Dedifferentiated amniotic fluid mesenchymal stem cell (primary cell): ENCODE results near the gene SMARCA2.
A peak's percentile ranks its signal among the peaks of the same experiment; 100 is the strongest.
"Not testable (repeated sequence)": the region's sequence is repeated elsewhere in the genome, so short reads cannot be mapped to it uniquely, and the experiment has no call there.

ENCODE experiments used
- DNase-seq: peaks from one replicate; pipeline ENCODE4 v3.0.0-alpha.2; 2016; ENCODE audit errors: extremely low spot score

The SMARCA2 gene

GRCh38 chr9:2140600-2141223 is 125.6 kb downstream of the SMARCA2 start:
- DNase-seq: no peak

GRCh38 chr9:2142212-2142611 is 127.1 kb downstream of the SMARCA2 start:
- DNase-seq: no peak

DNA sequence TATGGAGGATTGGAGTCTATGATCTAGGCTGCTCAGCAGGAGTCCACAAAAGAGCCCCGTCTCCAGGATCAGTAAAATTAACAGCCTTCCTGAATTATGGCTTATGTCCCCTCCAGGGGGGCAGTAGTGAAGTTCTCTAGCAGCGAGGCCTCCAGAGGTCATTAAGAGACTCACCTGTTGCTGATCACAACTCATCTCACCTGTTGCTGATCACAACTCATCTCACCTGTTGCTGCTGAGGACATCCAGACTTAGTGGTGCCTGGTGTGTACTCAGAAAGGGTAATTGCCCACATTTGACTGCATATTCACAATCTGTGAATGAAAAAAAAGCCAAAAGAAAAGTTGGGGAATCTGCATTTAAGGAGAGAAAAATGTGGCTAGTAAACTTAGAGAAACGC is 129.5 kb downstream of the SMARCA2 start:
- no peak for DNase-seq

DNA sequence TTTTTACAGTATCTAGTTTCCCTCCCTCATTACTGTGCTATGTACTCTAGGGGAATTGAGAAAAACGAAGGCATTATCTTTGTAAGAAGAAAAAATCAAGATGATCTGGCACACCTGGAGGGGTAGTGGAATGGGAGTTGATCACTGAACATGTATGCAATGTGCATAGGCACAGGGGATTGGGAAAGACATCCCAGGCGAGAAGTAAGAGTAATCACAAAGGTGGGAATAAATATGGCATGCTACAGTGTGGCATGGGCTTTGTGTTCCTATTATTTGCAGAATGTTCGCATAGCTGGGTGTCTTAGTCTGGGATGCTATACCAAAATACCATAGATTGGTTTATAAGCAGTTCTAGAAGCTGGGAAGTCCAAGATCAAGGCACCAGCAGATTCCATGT is 130.6 kb downstream of the SMARCA2 start:
- DNase-seq: no peak

GRCh38 chr9:2146700-2147099 is 131.6 kb downstream of the SMARCA2 start:
- not testable (repeated sequence) for DNase-seq

DNA sequence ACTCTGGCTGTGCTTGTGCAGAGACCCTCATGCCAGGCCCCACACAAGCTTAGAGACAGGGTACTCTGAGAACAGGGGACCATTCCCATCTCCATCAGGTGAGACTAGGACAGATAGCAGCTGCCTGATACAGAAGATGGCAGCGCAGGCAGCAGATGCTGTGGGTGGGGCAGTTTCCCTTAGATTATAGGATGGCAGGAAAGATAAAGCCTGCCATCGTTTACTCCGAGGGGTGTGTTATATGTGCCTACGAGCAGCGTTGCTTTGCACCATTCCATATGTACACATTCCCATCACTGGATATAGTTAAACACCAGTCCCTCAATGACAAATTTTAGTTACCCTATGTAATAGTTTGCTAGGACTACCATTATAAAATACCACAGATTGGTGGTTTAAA is 135.2 kb downstream of the SMARCA2 start:
- DNase-seq: no peak

DNA sequence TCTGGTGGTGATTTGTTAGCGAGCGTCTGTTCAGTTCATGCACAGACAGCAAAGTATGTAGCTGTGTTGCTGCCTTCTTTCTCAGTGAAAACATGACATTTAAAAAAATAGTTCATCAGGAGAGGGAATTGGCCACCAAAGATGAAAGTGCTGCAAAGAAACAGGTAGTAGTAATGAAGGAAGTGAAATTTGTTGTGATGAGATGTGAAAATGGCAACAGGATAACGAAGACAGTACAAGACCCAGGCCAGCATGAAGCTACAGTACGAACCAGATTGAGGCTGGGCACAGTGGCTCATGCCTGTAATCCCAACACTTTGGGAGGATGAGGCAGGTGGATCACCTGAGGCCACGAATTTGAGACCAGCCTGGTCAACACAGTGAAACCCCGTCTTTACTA is 136.0 kb downstream of the SMARCA2 start:
- no peak for DNase-seq

- DNase-seq: no peak
Observed at GRCh38 chr9:2152966-2153629, 138.0 kb downstream of the SMARCA2 start.

DNA sequence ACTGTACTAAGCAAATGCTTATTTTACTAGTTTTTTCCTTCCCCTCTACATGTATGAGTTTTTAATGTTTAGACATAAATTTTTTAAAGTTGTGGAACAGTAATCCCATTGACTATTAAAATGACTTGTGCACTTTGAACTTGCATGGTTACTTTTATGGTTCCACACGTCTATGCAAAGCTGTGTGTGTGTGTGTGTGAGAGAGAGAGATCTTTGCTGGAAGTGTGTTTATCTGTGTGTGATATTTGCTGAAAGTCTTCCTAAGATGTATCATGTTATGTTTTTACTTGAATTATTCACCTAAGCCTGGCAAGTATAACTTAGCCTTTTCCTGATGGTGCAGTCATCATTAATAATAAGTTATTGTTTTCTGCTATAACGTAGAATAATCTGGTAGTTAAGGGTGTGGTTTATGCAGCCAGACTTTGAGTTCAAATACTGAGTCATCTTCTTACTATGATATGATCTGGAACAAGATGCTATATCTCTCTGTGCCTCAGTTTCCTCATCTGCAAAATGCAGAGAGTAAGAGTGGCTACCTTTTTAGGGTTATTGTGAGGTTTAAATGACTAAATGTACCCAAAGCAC is 138.6 kb downstream of the SMARCA2 start:
- DNase-seq: no peak

DNA sequence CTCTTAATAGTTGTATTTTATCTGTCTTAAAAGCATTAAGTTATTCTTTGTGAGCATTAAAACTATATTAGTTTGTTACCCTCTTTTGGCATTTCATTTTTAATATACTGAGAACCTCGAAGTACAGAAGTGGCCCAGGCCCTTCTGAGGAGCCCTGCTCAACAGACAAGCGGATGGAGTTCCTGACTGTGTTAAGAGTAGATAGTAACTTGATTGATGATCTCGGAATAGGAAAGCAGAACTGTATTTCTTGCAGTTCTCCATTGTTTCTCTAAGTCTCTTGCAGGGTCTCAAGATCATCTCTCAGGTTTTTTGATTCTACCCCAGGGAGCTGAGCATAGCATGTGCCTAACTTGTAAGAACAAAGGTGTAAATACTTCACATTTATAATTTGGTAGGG is 139.6 kb downstream of the SMARCA2 start:
- DNase-seq: no peak

GRCh38 chr9:2155966-2156365 is 140.8 kb downstream of the SMARCA2 start:
- DNase-seq: no peak

DNA sequence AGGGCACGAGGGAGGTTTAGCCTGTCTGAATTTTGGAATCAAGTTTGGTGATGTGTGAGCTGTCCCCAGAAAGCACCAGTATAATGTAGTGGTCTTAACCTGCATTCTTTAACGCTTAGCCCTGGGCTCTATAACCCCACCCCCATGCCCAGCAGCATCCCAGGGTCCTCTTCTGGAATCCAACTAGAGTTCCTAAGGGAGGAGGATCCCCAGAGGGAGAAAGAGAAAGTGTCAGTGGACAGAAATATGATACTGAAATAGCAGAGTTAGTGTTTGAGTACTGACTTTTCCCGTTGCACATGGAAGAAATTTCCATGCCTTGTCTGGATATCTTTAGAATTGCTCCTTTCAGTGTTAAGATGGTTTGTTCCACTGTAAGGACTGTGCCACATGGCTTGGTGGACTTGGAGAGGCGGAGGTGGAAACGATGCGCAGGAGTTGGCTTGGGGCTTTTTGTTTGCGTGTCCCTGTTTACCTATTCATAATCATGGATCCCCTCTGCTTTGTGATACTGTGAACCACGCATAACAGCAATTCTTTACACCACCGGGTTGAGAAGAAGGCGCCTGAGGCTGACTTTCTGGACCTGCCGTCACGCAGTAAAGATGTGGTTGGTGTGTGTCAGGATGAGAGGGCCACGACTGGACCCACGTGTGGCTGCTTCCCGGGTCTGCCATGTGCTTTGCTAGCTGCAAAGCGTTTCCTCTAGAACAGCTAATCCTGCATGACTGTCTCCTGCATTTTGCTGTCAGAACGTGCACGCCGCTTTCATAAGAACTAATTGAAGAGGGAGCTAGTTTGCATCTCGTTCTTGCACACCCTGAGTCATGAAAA is 142.3 kb downstream of the SMARCA2 start:
- peak; percentile 28 for DNase-seq

- peak; percentile 30 for DNase-seq
Observed at GRCh38 chr9:2158111-2158610, 143.0 kb downstream of the SMARCA2 start.

GRCh38 chr9:2158766-2159430 is 143.8 kb downstream of the SMARCA2 start:
- no peak for DNase-seq

DNA sequence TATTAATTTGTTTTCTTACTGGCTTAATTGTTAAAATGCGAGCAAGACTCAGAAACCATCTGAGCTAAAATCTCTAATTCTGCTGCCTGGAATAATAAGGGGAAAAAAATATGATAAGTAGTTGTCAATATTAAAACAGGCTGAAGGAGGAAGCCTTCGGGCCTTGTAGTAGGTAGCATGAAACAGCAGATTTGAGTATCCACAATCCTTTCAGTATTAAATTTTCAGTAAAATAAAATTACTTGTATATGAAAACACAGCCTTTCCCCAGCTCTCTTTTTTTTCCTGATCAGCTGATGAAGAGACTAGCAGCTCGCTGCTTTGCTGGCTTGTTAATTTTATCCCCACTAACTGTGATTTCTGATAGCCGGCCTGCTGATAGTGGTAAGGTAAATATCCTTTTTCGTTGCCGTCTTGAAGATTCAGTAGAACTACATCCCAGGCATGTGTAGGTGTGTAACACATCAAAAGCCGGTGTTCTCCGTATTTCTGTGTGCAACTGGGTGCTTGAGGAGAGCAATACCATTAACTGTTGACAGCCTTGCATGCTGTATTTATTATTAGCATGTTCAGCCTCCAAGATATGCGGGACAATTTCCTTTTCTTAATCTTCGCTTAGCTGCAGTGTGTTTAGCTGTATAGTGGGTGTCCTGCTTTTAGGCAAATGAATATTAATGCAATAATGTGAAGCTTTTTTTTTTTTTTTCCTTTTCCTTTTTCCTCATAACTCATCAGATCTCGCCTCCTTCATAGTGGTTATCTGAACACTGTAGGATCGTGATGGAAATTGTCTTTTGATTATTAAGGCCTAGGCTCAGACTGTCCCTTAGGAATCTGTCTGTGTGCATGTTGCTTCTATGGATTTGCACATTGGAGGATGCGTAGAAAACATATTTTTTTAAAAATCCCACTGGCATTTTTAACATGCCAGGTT is 144.6 kb downstream of the SMARCA2 start:
- no peak for DNase-seq

GRCh38 chr9:2161661-2162060 is 146.5 kb downstream of the SMARCA2 start:
- no peak for DNase-seq

GRCh38 chr9:2163231-2163885 is 148.2 kb downstream of the SMARCA2 start:
- no peak for DNase-seq

DNA sequence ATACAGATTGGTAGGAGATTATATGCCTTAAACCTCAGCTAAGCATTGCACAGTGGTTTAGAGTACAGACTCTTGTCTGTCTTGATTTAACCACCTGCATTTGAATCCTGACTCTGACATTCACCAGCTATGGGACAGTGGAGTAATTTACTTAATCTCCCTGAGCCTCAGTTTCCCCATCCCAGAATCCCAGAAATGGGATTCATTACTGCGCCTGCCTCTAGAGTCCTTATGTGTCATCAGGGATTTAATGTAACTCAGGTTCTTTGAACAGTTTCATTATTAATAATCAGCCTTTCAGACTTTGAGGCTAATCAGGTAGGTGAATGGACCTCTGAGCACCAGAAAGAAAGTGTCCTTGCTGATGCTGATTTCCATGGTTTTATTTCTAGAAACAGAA is 149.1 kb downstream of the SMARCA2 start:
- DNase-seq: no peak

DNA sequence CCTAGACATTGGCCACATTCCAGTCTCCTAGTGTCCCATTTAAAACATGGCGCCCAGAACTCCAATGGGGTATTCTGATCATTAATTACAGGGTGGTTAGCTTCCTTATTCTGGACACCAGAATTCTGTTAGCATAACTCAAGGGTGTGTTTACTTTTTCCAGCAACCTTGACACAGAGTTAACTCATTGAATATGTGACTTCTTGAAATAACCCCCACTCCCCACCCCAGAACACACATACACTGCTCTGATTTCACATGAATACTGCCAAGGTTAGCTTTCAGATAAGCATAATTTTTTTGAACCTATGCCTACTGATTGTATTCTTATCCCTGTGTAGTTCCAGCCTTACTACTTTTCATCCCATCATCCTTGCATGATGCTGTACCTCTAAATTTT is 151.1 kb downstream of the SMARCA2 start:
- no peak for DNase-seq

- DNase-seq: no peak
Observed at GRCh38 chr9:2169035-2169434, 153.9 kb downstream of the SMARCA2 start.
